Liver (tissue), 9 donors: ENCODE results near the gene FKBP6. TPM values are rescaled to one million over a fixed set of nuclear protein-coding genes. Genes with fewer than 3 reads are reported as not detected.

Source experiments
- DNase-seq: peaks from one replicate; pipeline ENCODE4 v3.0.0-alpha.2; 2017; ENCODE audit warnings: low spot score
- H3K27ac ChIP-seq, 2 donors: one replicate each; pipeline ENCODE4 v1.7.0; 2013; ENCODE audit warnings: inconsistent platforms in 2 of 2, low read length in 2 of 2, control low read depth in 1 of 2, low read depth in 1 of 2, mild to moderate bottlenecking in 1 of 2
- H3K27me3 ChIP-seq, 4 donors: one replicate each; pipeline versions ENCODE4 v1.6.1 to v1.7.0; 2013; ENCODE audit warnings: low read length in 3 of 4, inconsistent platforms in 1 of 4, mild to moderate bottlenecking in 1 of 4, moderate library complexity in 1 of 4; ENCODE audit not compliant: control insufficient read depth in 4 of 4, insufficient read depth in 4 of 4
- H3K36me3 ChIP-seq, 4 donors: one replicate each; pipeline versions ENCODE4 v1.6.1 to v1.7.0; 2013; ENCODE audit warnings: low read length in 3 of 4, mild to moderate bottlenecking in 3 of 4, low read depth in 1 of 4, moderate library complexity in 1 of 4; ENCODE audit not compliant: control insufficient read depth in 4 of 4, insufficient read depth in 3 of 4
- H3K4me1 ChIP-seq, 4 donors: one replicate each; pipeline versions ENCODE4 v1.6.1 to v1.7.0; 2013; ENCODE audit warnings: low read length in 3 of 4, mild to moderate bottlenecking in 3 of 4, moderate library complexity in 1 of 4; ENCODE audit not compliant: control insufficient read depth in 4 of 4, insufficient read depth in 4 of 4
- H3K4me3 ChIP-seq, 3 donors: one replicate each; pipeline versions ENCODE4 v1.6.1 to v1.7.0; 2013; ENCODE audit warnings: low read length in 3 of 3, control low read depth in 1 of 3, low read depth in 1 of 3, mild to moderate bottlenecking in 1 of 3
- H3K9ac ChIP-seq, 2 donors: one replicate each; pipeline ENCODE4 v1.7.0; 2013; ENCODE audit warnings: low read length in 2 of 2, mild to moderate bottlenecking in 2 of 2, moderate library complexity in 2 of 2, control low read depth in 1 of 2, low read depth in 1 of 2
- H3K9me3 ChIP-seq, 4 donors: one replicate each; pipeline versions ENCODE4 v1.6.1 to v1.7.0; 2013; ENCODE audit warnings: low read length in 3 of 4; ENCODE audit not compliant: control insufficient read depth in 4 of 4
- FOXA1 ChIP-seq: IDR thresholded peaks from 2 replicates; pipeline ENCODE4 v1.6.1; 2016; ENCODE audit warnings: antibody characterized with exemption
- FOXA2 ChIP-seq: IDR thresholded peaks from 2 replicates; pipeline ENCODE4 v1.6.1; 2016; ENCODE audit warnings: antibody characterized with exemption
- GABPA ChIP-seq, 2 donors: IDR thresholded peaks in 1 of 2; conservative IDR thresholded peaks in 1 of 2; 2 replicates each; pipeline ENCODE4 v1.6.1; 2016; ENCODE audit warnings: antibody characterized with exemption in 2 of 2, mild to moderate bottlenecking in 1 of 2, moderate library complexity in 1 of 2
- HNF4A ChIP-seq, 2 donors: conservative IDR thresholded peaks; 2 replicates each; pipeline ENCODE4 v1.6.1; 2016; ENCODE audit warnings: antibody characterized with exemption in 2 of 2, mild to moderate bottlenecking in 2 of 2
- HNF4G ChIP-seq: IDR thresholded peaks from 2 replicates; pipeline ENCODE4 v1.6.1; 2016; ENCODE audit warnings: antibody characterized with exemption
- JUND ChIP-seq, 2 donors: IDR thresholded peaks; 2 replicates each; pipeline ENCODE4 v1.6.1; 2016; ENCODE audit warnings: antibody characterized with exemption in 2 of 2
- MAX ChIP-seq: IDR thresholded peaks from 2 replicates; pipeline ENCODE4 v1.6.1; 2016; ENCODE audit warnings: antibody characterized with exemption
- NR2F2 ChIP-seq: IDR thresholded peaks from 2 replicates; pipeline ENCODE4 v1.6.1; 2016; ENCODE audit warnings: antibody characterized with exemption
- SP1 ChIP-seq: IDR thresholded peaks from 2 replicates; pipeline ENCODE4 v1.6.1; 2018; ENCODE audit warnings: antibody characterized with exemption, mild to moderate bottlenecking
- TAF1 ChIP-seq: conservative IDR thresholded peaks from 2 replicates; pipeline ENCODE4 v1.6.1; 2016; ENCODE audit warnings: antibody characterized with exemption, mild to moderate bottlenecking
- YY1 ChIP-seq: IDR thresholded peaks from 2 replicates; pipeline ENCODE4 v1.6.1; 2016; ENCODE audit warnings: antibody characterized with exemption, mild to moderate bottlenecking
- WGBS: extraction: QIAGEN DNeasy Blood & Tissue Kit; methylation state at CpG from one replicate; pipeline ENCODE4 v1.1.7; 2013; 5-methylcytosine and 5-hydroxymethylcytosine counted together
- polyA plus RNA-seq, 2 donors: library from polyadenylated mRNA; stranded (reverse) in 1 of 2; unstranded in 1 of 2; fragments of 200-250 nt in 1 of 2; fragments of >200 nt in 1 of 2; fragmentation: Nextera tagmentation in 1 of 2; extraction: Ambion mirVana in 1 of 2; gene quantifications; one replicate each; pipeline versions ENCODE4 v1.2.1 to v1.2.3, GENCODE V29; 2013 to 2015
- total RNA-seq, 2 donors: library from RNA; depleted of rRNA; stranded (reverse); fragments of >200 nt; gene quantifications; one replicate each; pipeline ENCODE4 v1.2.3, GENCODE V29; 2014
- TF ChIP-seq, protein P1 (sequence below): IDR thresholded peaks from 2 replicates; pipeline ENCODE4 v1.6.1; 2016; ENCODE audit warnings: antibody characterized with exemption, mild to moderate bottlenecking
- TF ChIP-seq, protein P2 (sequence below): IDR thresholded peaks from 2 replicates; pipeline ENCODE4 v1.6.1; 2016; ENCODE audit warnings: antibody characterized with exemption
- TF ChIP-seq, protein P3 (sequence below): fragments of 150-350 bp; IDR thresholded peaks from 2 replicates; pipeline ENCODE4 v1.5.1; 2017; ENCODE audit warnings: improper control_type of control experiment, low read depth, low read length; ENCODE audit not compliant: missing input control
- donor health status: healthy.
- donor health status: healthy.
- donor health status: healthy.
- donor health status: healthy.
- donor health status: healthy.

Gene FKBP6
- total and polyA plus RNA-seq, 4 donors, result not detected

DNA sequence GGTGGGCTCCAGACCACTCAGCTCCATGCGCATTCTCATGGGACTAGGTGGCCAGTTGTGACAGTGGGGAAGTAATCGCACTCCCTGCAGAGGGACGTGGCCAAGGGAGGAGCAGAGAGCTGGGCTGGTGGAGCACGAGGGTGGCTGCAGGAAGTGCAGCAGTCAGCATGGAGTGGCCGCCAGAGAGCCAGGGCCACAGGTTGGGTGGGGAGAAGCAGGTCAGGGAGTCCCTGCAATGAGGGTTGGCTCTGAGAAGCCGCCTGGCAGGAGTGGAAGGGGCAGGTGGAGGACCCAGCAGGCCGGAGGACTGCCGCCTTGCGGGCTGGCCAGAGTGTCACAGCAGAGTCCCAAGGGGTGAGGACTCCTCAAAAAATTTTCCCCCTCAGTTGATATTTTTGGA lies 26.2 kb downstream of the FKBP6 start:
- DNase-seq, result no peak
- Histone ChIP-seq H3K27me3 (no peaks in the 10 kb centered on the region), H3K9ac (no peak overlapping the region), H3K27ac (no peak overlapping the region), H3K9me3 (no peaks in the 10 kb centered on the region), H3K4me1 (peaks cover 3 to 15% (median 10%) of the 10 kb centered on the region in 4 donors), H3K36me3 (no peaks in the 10 kb centered on the region), H3K4me3 (no peak overlapping the region)
- TF ChIP-seq GABPA (IDR thresholded peaks at IDR 0.05 in 1 of 2, conservative IDR thresholded peaks at IDR 0.05 in 1 of 2), result no peak
- TF ChIP-seq TAF1, result no peak
- TF ChIP-seq, protein P1, sequence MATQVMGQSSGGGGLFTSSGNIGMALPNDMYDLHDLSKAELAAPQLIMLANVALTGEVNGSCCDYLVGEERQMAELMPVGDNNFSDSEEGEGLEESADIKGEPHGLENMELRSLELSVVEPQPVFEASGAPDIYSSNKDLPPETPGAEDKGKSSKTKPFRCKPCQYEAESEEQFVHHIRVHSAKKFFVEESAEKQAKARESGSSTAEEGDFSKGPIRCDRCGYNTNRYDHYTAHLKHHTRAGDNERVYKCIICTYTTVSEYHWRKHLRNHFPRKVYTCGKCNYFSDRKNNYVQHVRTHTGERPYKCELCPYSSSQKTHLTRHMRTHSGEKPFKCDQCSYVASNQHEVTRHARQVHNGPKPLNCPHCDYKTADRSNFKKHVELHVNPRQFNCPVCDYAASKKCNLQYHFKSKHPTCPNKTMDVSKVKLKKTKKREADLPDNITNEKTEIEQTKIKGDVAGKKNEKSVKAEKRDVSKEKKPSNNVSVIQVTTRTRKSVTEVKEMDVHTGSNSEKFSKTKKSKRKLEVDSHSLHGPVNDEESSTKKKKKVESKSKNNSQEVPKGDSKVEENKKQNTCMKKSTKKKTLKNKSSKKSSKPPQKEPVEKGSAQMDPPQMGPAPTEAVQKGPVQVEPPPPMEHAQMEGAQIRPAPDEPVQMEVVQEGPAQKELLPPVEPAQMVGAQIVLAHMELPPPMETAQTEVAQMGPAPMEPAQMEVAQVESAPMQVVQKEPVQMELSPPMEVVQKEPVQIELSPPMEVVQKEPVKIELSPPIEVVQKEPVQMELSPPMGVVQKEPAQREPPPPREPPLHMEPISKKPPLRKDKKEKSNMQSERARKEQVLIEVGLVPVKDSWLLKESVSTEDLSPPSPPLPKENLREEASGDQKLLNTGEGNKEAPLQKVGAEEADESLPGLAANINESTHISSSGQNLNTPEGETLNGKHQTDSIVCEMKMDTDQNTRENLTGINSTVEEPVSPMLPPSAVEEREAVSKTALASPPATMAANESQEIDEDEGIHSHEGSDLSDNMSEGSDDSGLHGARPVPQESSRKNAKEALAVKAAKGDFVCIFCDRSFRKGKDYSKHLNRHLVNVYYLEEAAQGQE, result no peak
- no peak for TF ChIP-seq JUND (IDR thresholded peaks at IDR 0.05)
- no peak for TF ChIP-seq MAX
- no peak for TF ChIP-seq FOXA1
- TF ChIP-seq YY1, result no peak
- TF ChIP-seq FOXA2, result no peak
- TF ChIP-seq, protein P2, sequence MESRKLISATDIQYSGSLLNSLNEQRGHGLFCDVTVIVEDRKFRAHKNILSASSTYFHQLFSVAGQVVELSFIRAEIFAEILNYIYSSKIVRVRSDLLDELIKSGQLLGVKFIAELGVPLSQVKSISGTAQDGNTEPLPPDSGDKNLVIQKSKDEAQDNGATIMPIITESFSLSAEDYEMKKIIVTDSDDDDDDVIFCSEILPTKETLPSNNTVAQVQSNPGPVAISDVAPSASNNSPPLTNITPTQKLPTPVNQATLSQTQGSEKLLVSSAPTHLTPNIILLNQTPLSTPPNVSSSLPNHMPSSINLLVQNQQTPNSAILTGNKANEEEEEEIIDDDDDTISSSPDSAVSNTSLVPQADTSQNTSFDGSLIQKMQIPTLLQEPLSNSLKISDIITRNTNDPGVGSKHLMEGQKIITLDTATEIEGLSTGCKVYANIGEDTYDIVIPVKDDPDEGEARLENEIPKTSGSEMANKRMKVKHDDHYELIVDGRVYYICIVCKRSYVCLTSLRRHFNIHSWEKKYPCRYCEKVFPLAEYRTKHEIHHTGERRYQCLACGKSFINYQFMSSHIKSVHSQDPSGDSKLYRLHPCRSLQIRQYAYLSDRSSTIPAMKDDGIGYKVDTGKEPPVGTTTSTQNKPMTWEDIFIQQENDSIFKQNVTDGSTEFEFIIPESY, result no peak
- 93% methylated on average over 9 of the region's 9 CpGs for WGBS

- Histone ChIP-seq H3K9me3 (no peaks in the 10 kb centered on the region), H3K27ac (no peak overlapping the region), H3K4me1 (peaks cover 3 to 15% (median 10%) of the 10 kb centered on the region in 4 donors), H3K4me3 (no peak overlapping the region), H3K9ac (no peak overlapping the region), H3K36me3 (no peaks in the 10 kb centered on the region), H3K27me3 (no peaks in the 10 kb centered on the region)
- 96% methylated on average over 17 of the region's 17 CpGs for WGBS
- TF ChIP-seq JUND (IDR thresholded peaks at IDR 0.05), result no peak
- no peak for TF ChIP-seq HNF4G
- no peak for TF ChIP-seq TAF1
- TF ChIP-seq FOXA2, result no peak
- TF ChIP-seq, protein P3, sequence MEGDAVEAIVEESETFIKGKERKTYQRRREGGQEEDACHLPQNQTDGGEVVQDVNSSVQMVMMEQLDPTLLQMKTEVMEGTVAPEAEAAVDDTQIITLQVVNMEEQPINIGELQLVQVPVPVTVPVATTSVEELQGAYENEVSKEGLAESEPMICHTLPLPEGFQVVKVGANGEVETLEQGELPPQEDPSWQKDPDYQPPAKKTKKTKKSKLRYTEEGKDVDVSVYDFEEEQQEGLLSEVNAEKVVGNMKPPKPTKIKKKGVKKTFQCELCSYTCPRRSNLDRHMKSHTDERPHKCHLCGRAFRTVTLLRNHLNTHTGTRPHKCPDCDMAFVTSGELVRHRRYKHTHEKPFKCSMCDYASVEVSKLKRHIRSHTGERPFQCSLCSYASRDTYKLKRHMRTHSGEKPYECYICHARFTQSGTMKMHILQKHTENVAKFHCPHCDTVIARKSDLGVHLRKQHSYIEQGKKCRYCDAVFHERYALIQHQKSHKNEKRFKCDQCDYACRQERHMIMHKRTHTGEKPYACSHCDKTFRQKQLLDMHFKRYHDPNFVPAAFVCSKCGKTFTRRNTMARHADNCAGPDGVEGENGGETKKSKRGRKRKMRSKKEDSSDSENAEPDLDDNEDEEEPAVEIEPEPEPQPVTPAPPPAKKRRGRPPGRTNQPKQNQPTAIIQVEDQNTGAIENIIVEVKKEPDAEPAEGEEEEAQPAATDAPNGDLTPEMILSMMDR, result no peak
- TF ChIP-seq HNF4A (conservative IDR thresholded peaks at IDR 0.05), result no peak
- no peak for TF ChIP-seq NR2F2
- no peak for TF ChIP-seq SP1
- no peak for TF ChIP-seq MAX
- no peak for TF ChIP-seq FOXA1
- no peak for TF ChIP-seq YY1
- TF ChIP-seq, protein P2, result no peak
- no peak for DNase-seq
Observed at GRCh38 chr7:73354821-73355220, 26.9 kb downstream of the FKBP6 start.
